ENCODE data around the gene FAM216B.
"Not testable (repeated sequence)": the region's sequence is repeated elsewhere in the genome, so short reads cannot be mapped to it uniquely, and the experiment has no call there.

FAM216B gene

GRCh38 chr13:42786715-42787114, 5.3 kb downstream of the FAM216B start:
- no peak for DNase-seq

GRCh38 chr13:42788601-42789000, 7.2 kb downstream of the FAM216B start:
- no peak for DNase-seq

- DNase-seq, result no peak
Observed at GRCh38 chr13:42792154-42792553, 10.8 kb downstream of the FAM216B start.

GRCh38 chr13:42794577-42795275, 13.3 kb downstream of the FAM216B start:
- no peak for DNase-seq

- no peak for DNase-seq
Observed at GRCh38 chr13:42795666-42796065, 14.3 kb downstream of the FAM216B start.

GRCh38 chr13:42796747-42797356, 15.5 kb downstream of the FAM216B start:
- DNase-seq, result no peak

GRCh38 chr13:42798118-42798517, 16.7 kb downstream of the FAM216B start:
- DNase-seq, result no peak

GRCh38 chr13:42800109-42800643, 18.8 kb downstream of the FAM216B start:
- DNase-seq, result no peak

- no peak for DNase-seq
Observed at GRCh38 chr13:42803563-42804204, 22.3 kb downstream of the FAM216B start.

GRCh38 chr13:42804244-42804874, 23.0 kb downstream of the FAM216B start:
- no peak for DNase-seq

GRCh38 chr13:42807241-42807640, 25.9 kb downstream of the FAM216B start:
- DNase-seq, result no peak

- DNase-seq, result no peak
Observed at GRCh38 chr13:42807866-42808265, 26.5 kb downstream of the FAM216B start.

- no peak for DNase-seq
Observed at GRCh38 chr13:42808341-42808940, 27.1 kb downstream of the FAM216B start.

GRCh38 chr13:42812316-42812715, 30.9 kb downstream of the FAM216B start:
- DNase-seq, result no peak

GRCh38 chr13:42814868-42815267, 33.5 kb downstream of the FAM216B start:
- DNase-seq, result no peak

- no peak for DNase-seq
Observed at GRCh38 chr13:42815681-42816080, 34.3 kb downstream of the FAM216B start.

GRCh38 chr13:42816538-42816937, 35.2 kb downstream of the FAM216B start:
- no peak for DNase-seq

- DNase-seq, result not testable (repeated sequence)
Observed at GRCh38 chr13:42819687-42820086, 38.3 kb downstream of the FAM216B start.

GRCh38 chr13:42820451-42820850, 39.1 kb downstream of the FAM216B start:
- no peak for DNase-seq

- no peak for DNase-seq
Observed at GRCh38 chr13:42821437-42821836, 40.1 kb downstream of the FAM216B start.

GRCh38 chr13:42832341-42833096, 51.1 kb downstream of the FAM216B start:
- no peak for DNase-seq

GRCh38 chr13:42834946-42835345, 53.6 kb downstream of the FAM216B start:
- DNase-seq, result no peak

All from C1 segment of cervical spinal cord (tissue), 14 donors.